ENCODE measurements around the gene FILIP1L. TPM values are rescaled to one million over a fixed set of nuclear protein-coding genes. Genes with fewer than 3 reads are reported as not detected.
"Not testable (repeated sequence)": the region's sequence is repeated elsewhere in the genome, so short reads cannot be mapped to it uniquely, and the experiment has no call there.

The FILIP1L gene
- total RNA-seq, 2 experiments from 2014 or later: 0.35 to 0.48 TPM

- Mint-ChIP-seq H3K9me3 (no peaks in the 10 kb centered on the region), H3K36me3 (peaks cover 8% of the 10 kb centered on the region), H3K4me1 (peaks cover 7% of the 10 kb centered on the region), H3K4me3 (no peak overlapping the region), H3K27ac (no peak overlapping the region), H3K27me3 (no peaks in the 10 kb centered on the region)
- no peak for DNase-seq
Measured at GRCh38 chr3:99856437-99857220, 257.7 kb downstream of the FILIP1L start.

- no peaks in the 10 kb centered on the region for H3K27me3 Mint-ChIP-seq
- no peak overlapping the region for H3K27ac Mint-ChIP-seq
- peaks cover 7% of the 10 kb centered on the region for H3K4me1 Mint-ChIP-seq
- peaks cover 8% of the 10 kb centered on the region for H3K36me3 Mint-ChIP-seq
- H3K4me3 Mint-ChIP-seq: no peak overlapping the region
- H3K9me3 Mint-ChIP-seq: no peaks in the 10 kb centered on the region
- no peak for DNase-seq
Measured at GRCh38 chr3:99855900-99856299, 258.4 kb downstream of the FILIP1L start.

GRCh38 chr3:99854756-99855298 is 259.5 kb downstream of the FILIP1L start:
- no peak for DNase-seq
- Mint-ChIP-seq H3K27me3 (no peaks in the 10 kb centered on the region), H3K36me3 (peaks cover 8% of the 10 kb centered on the region), H3K4me1 (peaks cover 5% of the 10 kb centered on the region), H3K4me3 (no peak overlapping the region), H3K27ac (no peak overlapping the region), H3K9me3 (no peaks in the 10 kb centered on the region)

GRCh38 chr3:99852851-99853250 is 261.4 kb downstream of the FILIP1L start:
- H3K27ac Mint-ChIP-seq: no peak overlapping the region
- no peaks in the 10 kb centered on the region for H3K27me3 Mint-ChIP-seq
- H3K36me3 Mint-ChIP-seq: peaks cover 8% of the 10 kb centered on the region
- DNase-seq: no peak
- H3K4me1 Mint-ChIP-seq: peaks cover 7% of the 10 kb centered on the region
- H3K9me3 Mint-ChIP-seq: no peaks in the 10 kb centered on the region
- no peak overlapping the region for H3K4me3 Mint-ChIP-seq

- no peak for DNase-seq
- H3K9me3 Mint-ChIP-seq: no peaks in the 10 kb centered on the region
- H3K36me3 Mint-ChIP-seq: peaks cover 8% of the 10 kb centered on the region
- H3K4me3 Mint-ChIP-seq: no peak overlapping the region
- H3K27ac Mint-ChIP-seq: no peak overlapping the region
- H3K27me3 Mint-ChIP-seq: no peaks in the 10 kb centered on the region
- peaks cover 7% of the 10 kb centered on the region for H3K4me1 Mint-ChIP-seq
Measured at GRCh38 chr3:99851955-99852354, 262.3 kb downstream of the FILIP1L start.

GRCh38 chr3:99850608-99851007 is 263.7 kb downstream of the FILIP1L start:
- DNase-seq: no peak
- peaks cover 7% of the 10 kb centered on the region for H3K4me1 Mint-ChIP-seq
- no peaks in the 10 kb centered on the region for H3K9me3 Mint-ChIP-seq
- H3K27me3 Mint-ChIP-seq: no peaks in the 10 kb centered on the region
- no peak overlapping the region for H3K27ac Mint-ChIP-seq
- peaks cover 4% of the 10 kb centered on the region for H3K36me3 Mint-ChIP-seq
- no peak overlapping the region for H3K4me3 Mint-ChIP-seq

GRCh38 chr3:99848433-99848832 is 265.9 kb downstream of the FILIP1L start:
- H3K27me3 Mint-ChIP-seq: no peaks in the 10 kb centered on the region
- H3K9me3 Mint-ChIP-seq: no peaks in the 10 kb centered on the region
- H3K27ac Mint-ChIP-seq: no peak overlapping the region
- peaks cover 18% of the 10 kb centered on the region for H3K4me1 Mint-ChIP-seq
- H3K4me3 Mint-ChIP-seq: no peak overlapping the region
- H3K36me3 Mint-ChIP-seq: no peaks in the 10 kb centered on the region
- DNase-seq: no peak

GRCh38 chr3:99846477-99847160 is 267.7 kb downstream of the FILIP1L start:
- no peaks in the 10 kb centered on the region for H3K36me3 Mint-ChIP-seq
- peaks cover 23% of the 10 kb centered on the region for H3K4me1 Mint-ChIP-seq
- no peak overlapping the region for H3K4me3 Mint-ChIP-seq
- no peaks in the 10 kb centered on the region for H3K9me3 Mint-ChIP-seq
- no peaks in the 10 kb centered on the region for H3K27me3 Mint-ChIP-seq
- H3K27ac Mint-ChIP-seq: no peak overlapping the region
- no peak for DNase-seq

- Mint-ChIP-seq H3K27me3 (no peaks in the 10 kb centered on the region), H3K36me3 (no peaks in the 10 kb centered on the region), H3K4me1 (peaks cover 23% of the 10 kb centered on the region), H3K9me3 (no peaks in the 10 kb centered on the region), H3K4me3 (no peak overlapping the region), H3K27ac (no peak overlapping the region)
- DNase-seq: no peak
Measured at GRCh38 chr3:99845999-99846398, 268.3 kb downstream of the FILIP1L start.

GRCh38 chr3:99845331-99845730 is 269.0 kb downstream of the FILIP1L start:
- no peak overlapping the region for H3K27ac Mint-ChIP-seq

GRCh38 chr3:99843590-99844258 is 270.6 kb downstream of the FILIP1L start:
- Mint-ChIP-seq H3K9me3 (no peaks in the 10 kb centered on the region), H3K27ac (no peak overlapping the region), H3K4me3 (no peak overlapping the region), H3K27me3 (no peaks in the 10 kb centered on the region), H3K36me3 (peaks cover 3% of the 10 kb centered on the region), H3K4me1 (peaks cover 24% of the 10 kb centered on the region)
- DNase-seq: no peak

More at GRCh38 chr3:99845331-99845730, 269.0 kb downstream of the FILIP1L start:
- no peak for DNase-seq
- H3K27me3 Mint-ChIP-seq: no peaks in the 10 kb centered on the region
- H3K4me3 Mint-ChIP-seq: no peak overlapping the region
- H3K36me3 Mint-ChIP-seq: no peaks in the 10 kb centered on the region
- no peaks in the 10 kb centered on the region for H3K9me3 Mint-ChIP-seq
- peaks cover 24% of the 10 kb centered on the region for H3K4me1 Mint-ChIP-seq

GRCh38 chr3:99842826-99843589 is 271.3 kb downstream of the FILIP1L start:
- no peak overlapping the region for H3K27ac Mint-ChIP-seq
- no peaks in the 10 kb centered on the region for H3K27me3 Mint-ChIP-seq
- peaks cover 22% of the 10 kb centered on the region for H3K4me1 Mint-ChIP-seq
- no peaks in the 10 kb centered on the region for H3K9me3 Mint-ChIP-seq
- H3K4me3 Mint-ChIP-seq: no peak overlapping the region
- no peak for DNase-seq
- peaks cover 3% of the 10 kb centered on the region for H3K36me3 Mint-ChIP-seq

GRCh38 chr3:99841949-99842348 is 272.4 kb downstream of the FILIP1L start:
- H3K4me3 Mint-ChIP-seq, H3K27me3 Mint-ChIP-seq, DNase-seq, H3K36me3 Mint-ChIP-seq, H3K27ac Mint-ChIP-seq, H3K9me3 Mint-ChIP-seq: not testable (repeated sequence)
- H3K4me1 Mint-ChIP-seq: peaks cover 21% of the 10 kb centered on the region

- no peaks in the 10 kb centered on the region for H3K9me3 Mint-ChIP-seq
- peaks cover 3% of the 10 kb centered on the region for H3K36me3 Mint-ChIP-seq
- H3K27me3 Mint-ChIP-seq: no peaks in the 10 kb centered on the region
- H3K4me3 Mint-ChIP-seq: no peak overlapping the region
- H3K4me1 Mint-ChIP-seq: peaks cover 8% of the 10 kb centered on the region
- DNase-seq: no peak
- H3K27ac Mint-ChIP-seq: no peak overlapping the region
Measured at GRCh38 chr3:99839613-99840012, 274.7 kb downstream of the FILIP1L start.

Data from activated naive CD8-positive, alpha-beta T cell treated with anti-CD3 and anti-CD28 coated beads for 36 hours (primary cell).